Measurements from ENCODE around the gene TMEM51. TPM values are rescaled to one million over a fixed set of nuclear protein-coding genes. Genes with fewer than 3 reads are reported as not detected.
"Not testable (repeated sequence)": the region's sequence is repeated elsewhere in the genome, so short reads cannot be mapped to it uniquely, and the experiment has no call there.

Gene TMEM51
- polyA plus RNA-seq, 3 donors: 2.8 to 17.9 (median 3.6) TPM

DNA sequence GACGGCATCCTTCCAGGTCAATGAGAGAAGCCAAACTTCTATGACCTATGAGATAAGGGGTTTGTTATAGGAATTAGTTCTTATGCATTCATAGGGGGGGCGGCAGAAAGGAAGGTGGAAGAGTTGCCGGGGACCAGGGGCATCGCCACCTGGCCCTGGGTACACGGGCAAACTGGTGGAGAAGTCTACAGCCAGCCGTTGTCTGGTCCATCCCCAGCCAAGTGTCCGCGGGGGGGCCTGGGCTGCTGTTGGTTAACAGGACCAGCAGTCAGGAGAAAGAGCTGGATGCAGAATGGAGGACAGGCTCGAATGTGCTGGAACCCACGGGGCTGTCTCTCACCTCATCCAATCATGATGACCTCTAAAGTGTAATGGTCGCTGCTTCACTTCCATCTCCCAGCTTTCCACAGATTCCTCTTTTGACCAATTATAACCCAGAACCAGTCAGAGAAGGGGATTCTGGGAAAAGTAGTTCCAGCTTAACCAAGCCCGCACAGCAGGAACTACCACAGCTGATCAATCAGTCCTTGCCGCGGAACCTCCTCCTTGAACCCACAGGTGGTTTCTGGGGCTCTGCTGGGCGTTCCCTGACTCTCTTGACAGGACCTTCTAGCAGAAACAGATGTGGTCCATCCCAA lies 17.8 kb downstream of the TMEM51 start:
- H3K27ac ChIP-seq (ENCODE audit: low read depth, low read length): no peak overlapping the region
- WGBS, 3 donors: 57 to 88% (median 79%) methylated on average over 15 of the region's 15 CpGs

DNA sequence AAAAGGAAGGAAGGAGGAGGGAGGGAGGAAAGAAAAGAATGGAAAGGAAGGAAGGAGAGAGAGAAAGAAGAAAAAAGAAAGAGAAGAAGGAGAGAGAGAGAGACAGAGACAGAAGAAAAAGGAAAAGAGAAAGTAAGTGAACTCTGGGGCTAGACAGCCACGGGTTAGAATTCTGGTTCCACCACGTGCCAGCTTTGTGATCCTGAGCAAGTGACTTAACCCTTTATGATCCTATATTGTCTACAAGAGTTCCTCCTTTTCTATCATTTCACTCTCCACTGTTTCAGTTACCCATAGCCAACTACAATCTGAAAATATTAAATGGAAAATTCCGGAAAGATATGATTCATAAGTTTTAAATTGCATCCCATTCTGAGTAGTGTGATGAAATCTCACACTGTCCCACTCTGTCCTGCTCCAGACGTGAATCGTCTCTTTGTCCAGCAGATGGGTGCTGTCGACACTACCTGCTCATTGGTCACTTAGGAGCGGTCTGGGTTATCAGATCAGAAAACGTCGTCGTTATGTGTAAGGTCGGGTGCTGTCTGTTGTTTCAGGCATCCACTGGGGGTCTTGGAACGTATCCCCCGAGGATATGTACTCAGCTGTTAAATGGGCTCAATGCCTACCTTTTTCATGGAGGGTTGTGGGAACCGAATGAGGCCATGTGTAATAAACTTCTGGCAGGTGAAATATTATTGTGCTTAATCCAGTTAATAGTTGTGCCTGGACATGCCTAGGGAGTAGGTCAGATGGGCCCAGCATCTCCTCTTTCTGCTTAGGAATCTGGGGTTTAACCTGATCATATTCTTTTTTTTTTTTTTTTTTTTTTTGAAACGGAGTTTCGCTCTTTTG lies 19.1 kb downstream of the TMEM51 start:
- 34 to 71% (median 68%) methylated on average over 14 to 16 of the region's 16 CpGs for WGBS, 3 donors
- H3K27ac ChIP-seq (ENCODE audit: low read depth, low read length): no peak overlapping the region

GRCh38 chr1:15173863-15174614 lies 20.5 kb downstream of the TMEM51 start:
- 35 to 84% (median 78%) methylated on average over 11 of the region's 11 CpGs for WGBS, 3 donors
- no peak overlapping the region for H3K27ac ChIP-seq (ENCODE audit: low read depth, low read length)

DNA sequence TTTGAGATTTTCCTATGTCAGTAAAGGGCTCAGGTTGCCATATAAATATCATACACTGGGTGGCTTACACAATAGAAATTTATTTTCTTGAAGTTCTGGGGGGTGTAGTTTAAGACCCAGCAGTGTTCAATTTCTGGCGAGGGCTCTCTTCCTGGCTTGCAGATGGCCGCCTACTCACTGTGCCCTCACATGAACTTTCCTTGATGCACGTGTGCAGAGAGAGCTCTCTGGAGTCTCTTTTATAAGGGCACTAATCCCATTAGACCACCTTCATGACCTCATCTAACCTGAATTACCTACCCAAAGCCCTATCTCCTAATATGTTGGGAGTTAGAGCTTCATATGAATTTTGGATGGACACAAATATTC lies 21.1 kb downstream of the TMEM51 start:
- no peak overlapping the region for H3K27ac ChIP-seq (ENCODE audit: low read depth, low read length)
- 26 to 43% (median 42%) methylated on average over 3 of the region's 3 CpGs for WGBS, 3 donors

GRCh38 chr1:15175324-15176094 lies 22.0 kb downstream of the TMEM51 start:
- WGBS, 3 donors: 74 to 93% (median 91%) methylated on average over 6 of the region's 6 CpGs
- not testable (repeated sequence) for H3K27ac ChIP-seq (ENCODE audit: low read depth, low read length)

- no peak overlapping the region for H3K27ac ChIP-seq (ENCODE audit: low read depth, low read length)
- 61 to 95% (median 87%) methylated on average over 7 of the region's 7 CpGs for WGBS, 3 donors
These were observed 22.6 kb downstream of the TMEM51 start for GRCh38 chr1:15176120-15176519.

DNA sequence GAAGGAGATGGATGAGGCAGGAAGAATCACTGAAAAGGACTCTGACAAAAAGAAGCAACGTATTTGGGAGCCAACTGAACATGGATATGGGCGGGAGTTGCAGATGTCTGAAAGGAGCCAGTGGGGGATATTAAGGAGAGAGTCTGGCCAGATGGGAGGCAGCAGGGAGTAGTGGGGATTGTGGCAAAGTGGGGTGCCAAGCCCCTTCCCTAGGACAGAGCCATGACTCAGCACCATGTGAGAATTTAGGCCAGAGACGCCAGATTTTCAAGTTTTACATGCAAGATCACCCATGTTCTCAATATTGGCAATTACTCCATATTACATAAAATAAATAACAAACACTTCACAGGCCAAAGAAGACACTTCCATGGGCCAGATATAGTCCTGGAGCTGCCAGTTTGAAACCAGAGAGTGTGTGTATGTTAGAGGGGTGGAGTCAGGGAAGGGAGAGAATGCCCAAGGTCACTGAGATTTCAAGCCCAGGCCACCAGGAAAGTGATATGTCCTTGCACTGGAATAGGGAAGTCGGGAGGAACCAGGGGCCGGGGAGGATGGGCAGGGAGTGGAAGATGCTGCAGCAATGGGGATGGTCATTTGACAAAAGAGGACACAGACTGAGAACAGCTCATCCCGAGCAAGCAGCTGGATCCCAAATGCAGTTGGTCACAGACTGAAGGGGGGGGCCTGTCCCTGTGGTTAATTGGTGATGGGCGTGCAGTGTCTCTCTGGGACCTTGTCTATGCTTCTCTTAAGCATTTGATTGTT lies 23.5 kb downstream of the TMEM51 start:
- 48 to 68% (median 67%) methylated on average over 7 of the region's 7 CpGs for whole genome bisulfite sequencing, 3 donors
- no peak overlapping the region for H3K27ac ChIP-seq (ENCODE audit: low read depth, low read length)

DNA sequence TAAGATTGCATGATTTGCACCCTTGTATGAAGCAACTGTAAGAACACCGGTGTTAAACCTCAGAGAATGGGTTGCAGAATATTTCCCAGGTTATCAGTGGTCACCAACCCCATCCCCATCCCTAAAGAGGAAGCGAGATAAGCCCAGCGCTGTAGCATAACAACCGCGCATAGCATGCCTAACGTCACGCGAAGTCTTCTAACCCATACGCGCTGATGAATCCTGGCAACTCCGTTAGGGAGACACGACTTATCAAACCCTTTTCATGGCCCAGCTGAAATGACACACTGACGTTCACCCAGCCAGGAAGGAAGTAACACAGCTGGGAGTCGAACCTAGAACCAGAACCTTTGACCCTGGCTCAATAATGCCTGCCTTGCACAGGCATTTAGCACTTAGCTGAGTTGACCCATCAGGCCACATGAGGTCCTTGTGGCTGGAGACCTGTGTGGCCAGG lies 24.2 kb downstream of the TMEM51 start:
- no peak overlapping the region for H3K27ac ChIP-seq (ENCODE audit: low read depth, low read length)
- 42 to 55% (median 45%) methylated on average over 14 of the region's 14 CpGs for WGBS, 3 donors

- 26 to 53% (median 52%) methylated on average over 9 of the region's 9 CpGs for WGBS, 3 donors
- H3K27ac ChIP-seq (ENCODE audit: low read depth, low read length): no peak overlapping the region
These were observed 25.3 kb downstream of the TMEM51 start for GRCh38 chr1:15178571-15179484.

DNA sequence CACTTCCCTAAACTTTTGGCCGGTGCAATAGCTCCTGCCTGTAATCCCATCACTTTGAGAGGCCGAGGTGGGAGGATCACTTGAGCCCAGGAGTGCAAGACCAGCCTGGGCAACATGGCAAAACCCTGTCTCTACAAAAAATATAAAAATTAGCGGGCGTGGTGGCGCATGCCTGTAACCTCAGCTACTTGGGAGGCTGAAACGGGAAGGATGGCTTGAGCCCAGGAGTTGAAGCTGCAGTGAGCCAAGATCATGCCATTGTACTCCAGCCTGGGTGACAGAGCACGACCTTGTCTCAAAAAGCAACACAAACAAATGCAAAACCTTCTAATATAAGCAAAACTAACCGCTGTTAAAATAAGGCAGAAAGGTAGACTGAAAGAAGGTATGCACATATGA lies 25.9 kb downstream of the TMEM51 start:
- WGBS, 3 donors: 43 to 81% (median 80%) methylated on average over 8 of the region's 8 CpGs
- H3K27ac ChIP-seq (ENCODE audit: low read depth, low read length): no peak overlapping the region

GRCh38 chr1:15180189-15180588 lies 26.6 kb downstream of the TMEM51 start:
- no peak overlapping the region for H3K27ac ChIP-seq (ENCODE audit: low read depth, low read length)
- WGBS, 3 donors: 39 to 90% (median 88%) methylated on average over 7 of the region's 7 CpGs

GRCh38 chr1:15180945-15181523 lies 27.5 kb downstream of the TMEM51 start:
- WGBS, 3 donors: 41 to 94% (median 86%) methylated on average over 8 of the region's 8 CpGs
- no peak overlapping the region for H3K27ac ChIP-seq (ENCODE audit: low read depth, low read length)

GRCh38 chr1:15181564-15181963 lies 28.0 kb downstream of the TMEM51 start:
- WGBS, 3 donors: 37 to 91% (median 83%) methylated on average over 10 of the region's 10 CpGs
- no peak overlapping the region for H3K27ac ChIP-seq (ENCODE audit: low read depth, low read length)

DNA sequence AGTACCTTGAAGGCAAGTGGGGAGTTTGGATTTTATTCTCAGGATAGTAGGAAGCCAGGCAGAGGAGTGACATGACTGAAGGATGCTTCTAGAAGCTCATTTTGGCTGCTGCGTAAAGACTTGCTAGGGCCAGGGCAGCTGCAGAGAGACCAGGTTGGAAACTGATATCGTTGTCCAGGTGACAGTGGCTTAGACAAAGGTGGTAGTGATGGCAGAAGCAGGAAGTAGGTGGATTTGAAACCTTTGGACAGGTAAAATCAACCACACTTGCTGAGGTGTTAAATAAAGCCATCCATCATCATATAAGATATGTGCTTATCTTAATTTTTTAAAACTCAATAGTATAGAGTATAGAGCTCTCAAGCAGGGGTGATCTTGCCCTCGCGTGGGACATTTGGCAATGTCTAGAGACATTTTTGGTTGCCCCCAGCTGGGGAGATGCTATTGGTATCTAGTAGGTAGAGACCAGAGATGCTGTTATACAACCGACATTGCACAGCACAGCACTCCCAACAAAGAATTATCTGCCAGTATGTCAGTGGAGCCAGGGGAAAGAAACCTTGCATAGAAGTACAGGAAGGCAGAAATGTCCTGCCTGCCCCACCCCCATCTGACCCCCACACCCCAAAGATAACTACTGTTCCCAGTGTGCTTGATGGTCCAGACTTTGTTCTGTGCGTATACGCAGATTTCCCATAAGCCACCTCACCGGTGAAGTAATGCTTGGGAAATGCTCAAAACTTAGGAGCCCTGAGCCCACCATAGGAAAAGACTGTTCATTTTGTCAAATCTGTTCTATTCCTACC lies 31.1 kb downstream of the TMEM51 start:
- WGBS, 3 donors: 58 to 89% (median 82%) methylated on average over 8 of the region's 8 CpGs
- H3K27ac ChIP-seq (ENCODE audit: low read depth, low read length): no peak overlapping the region

DNA sequence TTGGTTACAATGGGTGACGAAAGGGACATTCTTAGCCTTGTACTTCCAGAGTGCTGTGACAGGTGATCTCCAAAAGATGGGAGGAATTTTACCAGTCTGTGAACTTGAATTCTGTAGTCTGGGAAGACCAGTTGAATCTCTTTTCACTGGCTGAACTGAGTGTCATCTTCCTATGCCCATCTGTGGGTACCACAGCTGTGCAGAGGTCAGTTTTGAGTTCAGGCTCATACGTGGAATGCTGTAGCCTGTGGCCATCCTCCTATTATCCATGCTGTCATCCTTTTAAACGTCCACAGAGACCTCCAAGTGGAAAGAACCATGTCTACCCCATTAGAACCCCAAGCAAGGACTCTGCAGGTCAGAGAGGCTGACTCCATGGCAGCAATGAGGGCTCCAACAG lies 32.1 kb downstream of the TMEM51 start:
- WGBS, 3 donors: 47 to 71% (median 60%) methylated on average over 3 of the region's 3 CpGs
- no peak overlapping the region for H3K27ac ChIP-seq (ENCODE audit: low read depth, low read length)

All from adipose tissue (tissue), 3 donors.